ENCODE data around the gene ACSF2.
"Not testable (repeated sequence)": the region's sequence is repeated elsewhere in the genome, so short reads cannot be mapped to it uniquely, and the experiment has no call there.

The ACSF2 gene

GRCh38 chr17:50412188-50412732 lies 13.8 kb upstream of the ACSF2 start:
- DNase-seq: no peak

GRCh38 chr17:50414808-50415207 lies 11.2 kb upstream of the ACSF2 start:
- no peak for DNase-seq

- DNase-seq: not testable (repeated sequence)
Observed at GRCh38 chr17:50419577-50419976, 6.4 kb upstream of the ACSF2 start.

- DNase-seq: no peak
Observed at GRCh38 chr17:50420419-50421112, 5.5 kb upstream of the ACSF2 start.

GRCh38 chr17:50421308-50422051 lies 4.5 kb upstream of the ACSF2 start:
- peak in 1 of 2 experiments; percentile 20 for DNase-seq

- DNase-seq: no peak
Observed at GRCh38 chr17:50422738-50423137, 3.3 kb upstream of the ACSF2 start.

- peak in 1 of 2 experiments; percentile 50 for DNase-seq
Observed at GRCh38 chr17:50423553-50424159, 2.4 kb upstream of the ACSF2 start.

GRCh38 chr17:50424246-50424995 lies 1.6 kb upstream of the ACSF2 start:
- no peak for DNase-seq

- DNase-seq: no peak
Observed at GRCh38 chr17:50424996-50425681, 879 bp upstream of the ACSF2 start.

GRCh38 chr17:50426472-50426782 lies 409 bp downstream of the ACSF2 start:
- DNase-seq: no peak

- no peak for DNase-seq
Observed at GRCh38 chr17:50426814-50427787, 1.1 kb downstream of the ACSF2 start.

GRCh38 chr17:50428126-50428525 lies 2.1 kb downstream of the ACSF2 start:
- not testable (repeated sequence) for DNase-seq

GRCh38 chr17:50428831-50429424 lies 2.9 kb downstream of the ACSF2 start:
- no peak for DNase-seq

GRCh38 chr17:50429793-50430192 lies 3.8 kb downstream of the ACSF2 start:
- DNase-seq: no peak

- DNase-seq: no peak
Observed at GRCh38 chr17:50430821-50431618, 5.0 kb downstream of the ACSF2 start.

- no peak for DNase-seq
Observed at GRCh38 chr17:50432125-50432762, 6.2 kb downstream of the ACSF2 start.

- no peak for DNase-seq
Observed at GRCh38 chr17:50437409-50437808, 11.4 kb downstream of the ACSF2 start.

GRCh38 chr17:50439008-50439407 lies 13.0 kb downstream of the ACSF2 start:
- no peak for DNase-seq

GRCh38 chr17:50440172-50440837 lies 14.3 kb downstream of the ACSF2 start:
- no peak for DNase-seq

Measured in NCI-H446 (cell line).